ENCODE results near the gene CIDEB. TPM values are rescaled to one million over a fixed set of nuclear protein-coding genes. Genes with fewer than 3 reads are reported as not detected.
A peak's percentile ranks its signal among the peaks of the same experiment; 100 is the strongest.

CIDEB gene
- total RNA-seq, 1 experiment from 2014 or later = not detected

DNA sequence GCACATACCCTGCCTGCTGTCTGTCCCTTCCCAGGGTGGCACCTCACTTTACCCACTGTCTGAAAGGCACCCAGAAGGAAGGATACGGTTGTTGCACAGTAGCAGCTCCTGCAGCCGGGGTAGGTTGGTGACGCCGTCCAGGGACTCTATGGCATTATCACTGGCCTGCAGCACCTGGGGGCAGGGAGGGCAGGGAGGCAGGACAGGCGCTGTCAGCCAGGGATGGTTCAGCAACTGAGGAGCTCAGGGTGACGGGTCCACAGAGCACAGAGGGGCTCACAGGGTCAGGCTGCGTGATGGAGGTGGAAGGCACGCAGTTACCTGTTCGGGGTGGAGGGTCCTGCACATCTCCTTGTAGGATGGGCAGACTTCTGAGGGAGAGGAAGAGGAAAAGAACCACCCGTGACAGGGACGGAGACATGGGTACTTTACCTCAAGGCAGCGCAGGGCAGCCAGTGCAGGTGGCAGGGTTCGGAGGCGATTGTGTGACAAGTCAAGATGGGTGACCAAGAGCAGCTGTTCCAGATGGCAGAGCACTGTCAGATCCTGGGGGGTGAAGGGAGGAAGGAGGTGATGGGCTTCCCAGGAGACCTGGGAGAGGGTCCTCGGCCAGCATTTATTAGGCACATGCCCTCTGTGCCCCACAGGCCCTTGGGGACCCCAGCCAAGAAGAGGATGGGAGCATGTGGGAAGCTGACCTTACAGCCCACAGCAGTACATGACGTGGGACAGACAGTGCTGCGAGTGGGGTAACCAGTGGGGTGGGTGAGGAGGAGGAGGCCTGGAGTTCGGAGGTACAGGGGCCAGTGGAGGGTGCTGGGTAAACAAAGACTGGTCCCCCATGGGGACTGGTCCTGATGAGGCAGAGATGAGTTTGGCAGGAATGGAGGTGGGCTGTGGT, 41.2 kb downstream of the CIDEB start:
- Mint-ChIP-seq H3K36me3 (ENCODE audit: insufficient read depth in 1 of 3, low read depth in 3 of 3) (peaks cover 3 to 21% (median 14%) of the 10 kb centered on the region in 3 experiments; a peak in 5 of 7 replicates), H3K27ac (peak overlapping the region in 1 of 3 experiments; percentile 64; a peak in 4 of 7 replicates), H3K9me3 (no peaks in the 10 kb centered on the region), H3K4me1 (peaks cover 0 to 5% of the 10 kb centered on the region in 2 experiments; a peak in 1 of 4 replicates), H3K4me3 (no peak overlapping the region; a peak in 1 of 5 replicates), H3K27me3 (ENCODE audit: low read depth) (no peaks in the 10 kb centered on the region)
- Histone ChIP-seq H3K4me2 (ENCODE audit: insufficient read depth, insufficient read length, low read length) (no peak overlapping the region), H3K9ac (ENCODE audit: extremely low read depth, insufficient read length, low read length) (no peak overlapping the region), H3K4ac (ENCODE audit: low read depth, low read length) (no peak overlapping the region), H4K5ac (ENCODE audit: insufficient read length, low read depth, low read length) (no peak overlapping the region), H4K20me1 (ENCODE audit: control insufficient read depth, insufficient read depth, insufficient read length) (no peaks in the 10 kb centered on the region), H4K8ac (replicated peaks; ENCODE audit: insufficient read length, low read depth, low read length) (no peak overlapping the region), H2BK5ac (ENCODE audit: insufficient read length, low read length) (no peak overlapping the region), H4K91ac (ENCODE audit: insufficient read length, low read depth, low read length) (no peak overlapping the region), H3K23me2 (ENCODE audit: insufficient read length, low read depth, low read length, poor library complexity, severe bottlenecking) (peaks cover 6% of the 10 kb centered on the region), H2BK12ac (ENCODE audit: insufficient read length, low read depth, low read length) (no peak overlapping the region), H2BK15ac (ENCODE audit: low read depth, low read length) (no peak overlapping the region), H3K23ac (ENCODE audit: insufficient read length, low read depth, low read length) (no peak overlapping the region), H2BK120ac (ENCODE audit: low read depth, low read length, poor library complexity, severe bottlenecking) (no peak overlapping the region), H3K56ac (ENCODE audit: insufficient read length, low read depth, low read length) (no peak overlapping the region), H2BK20ac (ENCODE audit: low read depth, low read length, poor library complexity, severe bottlenecking) (no peak overlapping the region), H3K79me1 (ENCODE audit: insufficient read depth, low read depth, low read length, poor library complexity, severe bottlenecking) (no peaks in the 10 kb centered on the region), H2AFZ (ENCODE audit: low read length) (no peak overlapping the region), H3T11ph (ENCODE audit: low read length) (no peak overlapping the region), H3K9me3 (ENCODE audit: control insufficient read depth, low read depth, low read length) (no peaks in the 10 kb centered on the region), H2AK5ac (ENCODE audit: insufficient read length, low read length) (no peak overlapping the region), H3K27ac (ENCODE audit: insufficient read length, low read depth, low read length) (no peak overlapping the region), H3K4me1 (ENCODE audit: insufficient read depth, low read length) (no peaks in the 10 kb centered on the region), H3K79me2 (ENCODE audit: insufficient read depth, low read length) (no peaks in the 10 kb centered on the region), H3K18ac (ENCODE audit: insufficient read length, low read depth, low read length) (no peak overlapping the region), H3K14ac (ENCODE audit: insufficient read depth, low read length) (no peak overlapping the region; the same call in 1 of the 2 replicates), H3K27me3 (ENCODE audit: insufficient read depth, low read length) (no peaks in the 10 kb centered on the region)
- no CpG with 5 or more reads among the region's 18 CpGs for WGBS (ENCODE audit: extremely low coverage, insufficient read length, low lambda C conversion rate)
- TF ChIP-seq, protein P1, sequence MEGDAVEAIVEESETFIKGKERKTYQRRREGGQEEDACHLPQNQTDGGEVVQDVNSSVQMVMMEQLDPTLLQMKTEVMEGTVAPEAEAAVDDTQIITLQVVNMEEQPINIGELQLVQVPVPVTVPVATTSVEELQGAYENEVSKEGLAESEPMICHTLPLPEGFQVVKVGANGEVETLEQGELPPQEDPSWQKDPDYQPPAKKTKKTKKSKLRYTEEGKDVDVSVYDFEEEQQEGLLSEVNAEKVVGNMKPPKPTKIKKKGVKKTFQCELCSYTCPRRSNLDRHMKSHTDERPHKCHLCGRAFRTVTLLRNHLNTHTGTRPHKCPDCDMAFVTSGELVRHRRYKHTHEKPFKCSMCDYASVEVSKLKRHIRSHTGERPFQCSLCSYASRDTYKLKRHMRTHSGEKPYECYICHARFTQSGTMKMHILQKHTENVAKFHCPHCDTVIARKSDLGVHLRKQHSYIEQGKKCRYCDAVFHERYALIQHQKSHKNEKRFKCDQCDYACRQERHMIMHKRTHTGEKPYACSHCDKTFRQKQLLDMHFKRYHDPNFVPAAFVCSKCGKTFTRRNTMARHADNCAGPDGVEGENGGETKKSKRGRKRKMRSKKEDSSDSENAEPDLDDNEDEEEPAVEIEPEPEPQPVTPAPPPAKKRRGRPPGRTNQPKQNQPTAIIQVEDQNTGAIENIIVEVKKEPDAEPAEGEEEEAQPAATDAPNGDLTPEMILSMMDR (conservative IDR thresholded peaks at IDR 0.05) = no peak
- DNase-seq = no peak
